Mesenchymal stem cell (in vitro differentiated cells and primary cell): ENCODE data around the gene TERT.
"Not testable (repeated sequence)": the region's sequence is repeated elsewhere in the genome, so short reads cannot be mapped to it uniquely, and the experiment has no call there.

Source experiments
- DNase-seq: peaks from one replicate; pipeline ENCODE4 v3.0.0-alpha.2; 2013
- H2AFZ ChIP-seq: one replicate; pipeline ENCODE4 v1.6.1; 2013; ENCODE audit warnings: low read depth, mild to moderate bottlenecking, control low read depth, inconsistent platforms, low read length, moderate library complexity
- H2AK5ac ChIP-seq: 2 replicates; pipeline ENCODE4 v1.6.1; 2013; ENCODE audit warnings: low read length, moderate library complexity, mild to moderate bottlenecking, inconsistent platforms; ENCODE audit not compliant: severe bottlenecking
- H2BK120ac ChIP-seq: one replicate; pipeline ENCODE4 v1.6.1; 2013; ENCODE audit warnings: low read depth, mild to moderate bottlenecking, inconsistent platforms, low read length, moderate library complexity
- H2BK12ac ChIP-seq, 2 experiments: one replicate each; pipeline ENCODE4 v1.6.1; 2013; ENCODE audit warnings: inconsistent platforms in 2 of 2, low read length in 2 of 2, mild to moderate bottlenecking in 2 of 2, moderate library complexity in 2 of 2, control low read depth in 1 of 2
- H2BK15ac ChIP-seq: one replicate; pipeline ENCODE4 v1.6.1; 2013; ENCODE audit warnings: mild to moderate bottlenecking, low read depth, inconsistent platforms; ENCODE audit not compliant: poor library complexity, severe bottlenecking
- H2BK5ac ChIP-seq: 2 replicates; pipeline ENCODE4 v1.6.1; 2013; ENCODE audit warnings: low read depth, mild to moderate bottlenecking, low read length, control low read depth, inconsistent platforms; ENCODE audit not compliant: poor library complexity, severe bottlenecking
- H3K14ac ChIP-seq, 2 experiments: one replicate each; pipeline ENCODE4 v1.6.1; 2013; ENCODE audit warnings: inconsistent platforms in 2 of 2, low read length in 2 of 2, control low read depth in 1 of 2, mild to moderate bottlenecking in 1 of 2, moderate library complexity in 1 of 2
- H3K18ac ChIP-seq, 2 experiments: one replicate each; pipeline ENCODE4 v1.6.1; 2013; ENCODE audit warnings: inconsistent platforms in 2 of 2, low read length in 2 of 2, control low read depth in 1 of 2, low read depth in 1 of 2, mild to moderate bottlenecking in 1 of 2
- H3K23ac ChIP-seq, 2 experiments: one replicate each; pipeline ENCODE4 v1.6.1; 2013; ENCODE audit warnings: inconsistent platforms in 2 of 2, low read length in 2 of 2, mild to moderate bottlenecking in 2 of 2, moderate library complexity in 2 of 2, control low read depth in 1 of 2
- H3K27ac ChIP-seq: 2 replicates; pipeline ENCODE4 v1.5.1; 2013; ENCODE audit warnings: mild to moderate bottlenecking, moderate library complexity, low read length, control low read depth, inconsistent platforms; ENCODE audit not compliant: poor library complexity, severe bottlenecking
- H3K27me3 ChIP-seq, 2 experiments: 2 replicates each; pipeline versions ENCODE4 v1.6.1 to v1.7.0; 2013; ENCODE audit warnings: low read length in 2 of 2, mild to moderate bottlenecking in 2 of 2, moderate library complexity in 2 of 2, control low read depth in 1 of 2, inconsistent platforms in 1 of 2; ENCODE audit not compliant: control insufficient read depth in 1 of 2, insufficient read depth in 1 of 2
- H3K36me3 ChIP-seq, 2 experiments: 2 replicates each; pipeline versions ENCODE4 v1.6.1 to v1.7.0; 2013; ENCODE audit warnings: low read length in 2 of 2, control low read depth in 1 of 2, inconsistent platforms in 1 of 2, low read depth in 1 of 2, mild to moderate bottlenecking in 1 of 2; ENCODE audit not compliant: insufficient read depth in 2 of 2, control insufficient read depth in 1 of 2
- H3K4ac ChIP-seq, 2 experiments: one replicate each; pipeline ENCODE4 v1.6.1; 2013; ENCODE audit warnings: inconsistent platforms in 2 of 2, low read length in 2 of 2, mild to moderate bottlenecking in 2 of 2, moderate library complexity in 2 of 2, control low read depth in 1 of 2, low read depth in 1 of 2
- H3K4me1 ChIP-seq: 2 replicates; pipeline ENCODE4 v1.6.1; 2013; ENCODE audit warnings: low read depth, low read length, control low read depth; ENCODE audit not compliant: control insufficient read depth, insufficient read depth
- H3K4me2 ChIP-seq: 2 replicates; pipeline ENCODE4 v1.6.1; 2013; ENCODE audit warnings: low read length, mild to moderate bottlenecking, inconsistent platforms; ENCODE audit not compliant: poor library complexity, severe bottlenecking
- H3K4me3 ChIP-seq, 2 experiments: 2 replicates each; pipeline versions ENCODE4 v1.5.1 to v1.7.0; 2013; ENCODE audit warnings: low read length in 2 of 2, mild to moderate bottlenecking in 2 of 2, control low read depth in 1 of 2, low read depth in 1 of 2; ENCODE audit not compliant: insufficient read depth in 1 of 2
- H3K79me1 ChIP-seq: replicated peaks from 2 replicates; pipeline ENCODE4 v1.6.1; 2013; ENCODE audit warnings: mild to moderate bottlenecking, control low read depth, low read length, inconsistent platforms; ENCODE audit not compliant: poor library complexity, severe bottlenecking
- H3K9ac ChIP-seq: 2 replicates; pipeline ENCODE4 v1.7.0; 2013; ENCODE audit warnings: mild to moderate bottlenecking, low read length, moderate library complexity
- H3K9me3 ChIP-seq: 2 replicates; pipeline ENCODE4 v1.7.0; 2013; ENCODE audit warnings: mild to moderate bottlenecking, low read length; ENCODE audit not compliant: control insufficient read depth
- H4K8ac ChIP-seq: one replicate; pipeline ENCODE4 v1.6.1; 2013; ENCODE audit warnings: inconsistent platforms, mild to moderate bottlenecking, low read length, moderate library complexity
- H4K91ac ChIP-seq: one replicate; pipeline ENCODE4 v1.6.1; 2013; ENCODE audit warnings: mild to moderate bottlenecking, low read length, inconsistent platforms
- WGBS: methylation state at CpG from one replicate; pipeline ENCODE4 v1.1.7; 2013; ENCODE audit warnings: mixed read lengths; 5-methylcytosine and 5-hydroxymethylcytosine counted together

Gene TERT

GRCh38 chr5:1231354-1231905, 63.4 kb downstream of the TERT start:
- WGBS, result 80% methylated on average over 13 of the region's 13 CpGs
- Histone ChIP-seq H2AK5ac (no peak overlapping the region), H3K79me1 (no peaks in the 10 kb centered on the region)

DNA sequence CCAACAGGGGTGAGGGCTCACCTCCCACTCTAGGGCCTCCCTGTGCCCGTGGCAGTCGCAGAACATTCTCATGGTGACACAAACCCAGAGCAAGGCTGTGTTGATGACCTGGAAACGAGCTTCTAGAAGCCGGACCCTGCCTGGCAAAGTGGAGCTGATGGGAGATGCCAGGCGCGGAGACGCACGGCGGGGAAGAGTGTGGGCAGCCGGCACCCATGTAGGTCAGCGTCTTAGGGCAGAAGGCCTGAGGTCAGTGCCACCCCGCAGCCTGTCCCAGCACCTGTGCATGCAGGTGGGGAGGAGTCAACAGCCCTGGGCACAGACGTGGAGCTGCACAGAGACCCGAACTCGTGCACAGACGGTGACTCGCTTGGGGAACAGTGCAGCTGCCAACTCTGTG, 64.3 kb downstream of the TERT start:
- no peak for DNase-seq
- Histone ChIP-seq H2AFZ (no peak overlapping the region), H3K18ac (no peak overlapping the region), H3K27me3 (peaks cover 0 to 43% of the 10 kb centered on the region in 2 experiments), H3K4ac (no peak overlapping the region), H3K4me3 (no peak overlapping the region), H4K8ac (no peak overlapping the region), H3K27ac (no peak overlapping the region), H2BK5ac (no peak overlapping the region), H2AK5ac (no peak overlapping the region), H3K9ac (no peak overlapping the region), H3K79me1 (no peaks in the 10 kb centered on the region), H2BK15ac (no peak overlapping the region), H3K9me3 (peaks cover 10% of the 10 kb centered on the region), H3K14ac (no peak overlapping the region), H2BK120ac (no peak overlapping the region), H4K91ac (no peak overlapping the region), H3K4me2 (no peak overlapping the region), H3K4me1 (no peaks in the 10 kb centered on the region), H2BK12ac (no peak overlapping the region), H3K36me3 (no peaks in the 10 kb centered on the region), H3K23ac (no peak overlapping the region)
- WGBS, result 86% methylated on average over 17 of the region's 17 CpGs

More at GRCh38 chr5:1231354-1231905, 63.4 kb downstream of the TERT start:
- H3K18ac ChIP-seq, result no peak overlapping the region
- no peak overlapping the region for H2BK5ac ChIP-seq
- no peak overlapping the region for H3K4ac ChIP-seq
- no peak overlapping the region for H2BK12ac ChIP-seq
- no peaks in the 10 kb centered on the region for H3K4me1 ChIP-seq
- no peak overlapping the region for H3K14ac ChIP-seq
- H3K36me3 ChIP-seq, result no peaks in the 10 kb centered on the region
- no peak for DNase-seq
- no peak overlapping the region for H3K4me2 ChIP-seq
- H3K9ac ChIP-seq, result no peak overlapping the region
- peaks cover 0 to 35% of the 10 kb centered on the region in 2 experiments for H3K27me3 ChIP-seq
- peaks cover 18% of the 10 kb centered on the region for H3K9me3 ChIP-seq
- H4K91ac ChIP-seq, result no peak overlapping the region
- no peak overlapping the region for H3K23ac ChIP-seq
- no peak overlapping the region for H2AFZ ChIP-seq
- H3K4me3 ChIP-seq, result no peak overlapping the region
- H2BK15ac ChIP-seq, result no peak overlapping the region
- no peak overlapping the region for H3K27ac ChIP-seq
- no peak overlapping the region for H4K8ac ChIP-seq
- no peak overlapping the region for H2BK120ac ChIP-seq

GRCh38 chr5:1229822-1230221, 65.0 kb downstream of the TERT start:
- H3K4me2 ChIP-seq, result no peak overlapping the region
- H2BK12ac ChIP-seq, result no peak overlapping the region
- H3K4me1 ChIP-seq, result no peaks in the 10 kb centered on the region
- no peak overlapping the region for H2AFZ ChIP-seq
- H3K27ac ChIP-seq, result no peak overlapping the region
- H3K79me1 ChIP-seq, result no peaks in the 10 kb centered on the region
- H3K36me3 ChIP-seq, result no peaks in the 10 kb centered on the region
- no peak overlapping the region for H3K4ac ChIP-seq
- no peak overlapping the region for H2BK5ac ChIP-seq
- no peak overlapping the region for H4K91ac ChIP-seq
- no peak overlapping the region for H4K8ac ChIP-seq
- no peak overlapping the region for H3K14ac ChIP-seq
- 50% methylated on average over 7 of the region's 7 CpGs for WGBS
- peaks cover 3% of the 10 kb centered on the region for H3K9me3 ChIP-seq
- no peak overlapping the region for H3K23ac ChIP-seq
- no peak overlapping the region for H3K4me3 ChIP-seq
- DNase-seq, result no peak
- no peak overlapping the region for H2BK15ac ChIP-seq
- no peak overlapping the region for H2AK5ac ChIP-seq
- peaks cover 0 to 51% of the 10 kb centered on the region in 2 experiments for H3K27me3 ChIP-seq
- no peak overlapping the region for H3K9ac ChIP-seq
- no peak overlapping the region for H2BK120ac ChIP-seq
- no peak overlapping the region for H3K18ac ChIP-seq

DNA sequence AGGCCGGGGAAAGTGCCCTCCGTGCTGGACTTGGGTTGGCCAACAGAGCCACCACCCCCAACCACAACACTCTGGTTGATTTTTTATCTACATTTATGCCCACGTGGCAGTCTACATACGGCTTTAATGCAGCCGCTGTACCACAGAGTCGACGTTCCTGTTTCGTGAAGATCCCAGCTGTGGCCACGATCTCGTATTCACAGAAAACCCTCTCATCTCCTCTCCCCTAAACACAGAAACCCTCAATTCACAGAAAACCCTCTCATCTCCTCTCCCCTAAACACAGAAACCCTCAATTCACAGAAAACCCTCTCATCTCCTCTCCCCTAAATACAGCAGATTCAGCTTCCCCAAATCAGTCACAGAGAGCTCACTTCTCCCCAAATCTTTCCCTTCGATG, 65.8 kb downstream of the TERT start:
- not testable (repeated sequence) for H3K4ac ChIP-seq, H4K8ac ChIP-seq, H3K9me3 ChIP-seq, H2BK5ac ChIP-seq, H3K18ac ChIP-seq, H3K36me3 ChIP-seq, H3K23ac ChIP-seq, H2BK15ac ChIP-seq, DNase-seq, H3K79me1 ChIP-seq, H3K4me3 ChIP-seq, H3K4me2 ChIP-seq, H2AK5ac ChIP-seq, H3K27ac ChIP-seq, H2AFZ ChIP-seq, H2BK12ac ChIP-seq, H3K14ac ChIP-seq, H3K9ac ChIP-seq, H4K91ac ChIP-seq, H3K4me1 ChIP-seq, H2BK120ac ChIP-seq
- peaks cover 0 to 53% of the 10 kb centered on the region in 2 experiments for H3K27me3 ChIP-seq
- WGBS, result 88% methylated on average over 11 of the region's 11 CpGs
